IMR-90 (cell line): ENCODE data around the gene TMEM179. TPM values are rescaled to one million over a fixed set of nuclear protein-coding genes. Genes with fewer than 3 reads are reported as not detected.

Source experiments
- ATAC-seq: fragments of 200-7000 bp; cut with Tn5 transposase; 2 replicates; pipeline ENCODE4 v1.9.1; 2020; ENCODE audit warnings: low read depth, mild to moderate bottlenecking, moderate library complexity
- BruUV-seq: library from RNA; stranded (reverse); fragments of 400-500 nt; replicated peaks from 2 replicates; lab custom pipeline; 2021; lab: Mats Ljungman, UMichigan
- CTCF ChIA-PET: fragments of 300-600 bp; formaldehyde crosslinking; extraction: SDS; loops from one replicate; lab custom pipeline; 2021; ENCODE audit warnings: antibody characterized with exemption; lab: Yijun Ruan, JAX
- POLR2A ChIA-PET: fragments of 300-600 bp; sonication (Branson Sonifier 250); formaldehyde crosslinking; loops from one replicate; lab custom pipeline; 2022; ENCODE audit warnings: antibody characterized with exemption; ENCODE audit not compliant: unreplicated experiment; lab: Charles Lee
- DNase-seq: peaks from one replicate; pipeline ENCODE4 v3.0.0; 2013
- H2AFZ ChIP-seq: replicated peaks from 2 replicates; pipeline ENCODE3; 2013; ENCODE audit warnings: low read length, mild to moderate bottlenecking; ENCODE audit not compliant: poor library complexity
- H2AK5ac ChIP-seq: 2 replicates; pipeline ENCODE4 v1.6.1; 2013; ENCODE audit warnings: low read depth, low read length, inconsistent platforms
- H2AK9ac ChIP-seq: replicated peaks from 2 replicates; pipeline ENCODE3; 2013; ENCODE audit warnings: mild to moderate bottlenecking, low read depth, low read length, moderate library complexity; ENCODE audit not compliant: poor library complexity
- H2BK120ac ChIP-seq: 2 replicates; pipeline ENCODE4 v1.6.1; 2013; ENCODE audit warnings: low read depth, low read length, inconsistent platforms
- H2BK15ac ChIP-seq: 3 replicates; pipeline ENCODE4 v1.6.1; 2013; ENCODE audit warnings: low read depth, low read length, inconsistent platforms
- H2BK20ac ChIP-seq: 2 replicates; pipeline ENCODE4 v1.6.1; 2013; ENCODE audit warnings: low read depth, mild to moderate bottlenecking, inconsistent platforms, low read length, moderate library complexity
- H2BK5ac ChIP-seq: 2 replicates; pipeline ENCODE4 v1.6.1; 2013; ENCODE audit warnings: mild to moderate bottlenecking, low read depth, low read length, inconsistent platforms; ENCODE audit not compliant: poor library complexity, severe bottlenecking
- H3K14ac ChIP-seq: replicated peaks from 2 replicates; pipeline ENCODE4 v1.6.1; 2013; ENCODE audit warnings: low read depth, low read length, inconsistent platforms
- H3K18ac ChIP-seq: 2 replicates; pipeline ENCODE4 v1.6.1; 2013; ENCODE audit warnings: low read depth, low read length, control low read depth
- H3K23ac ChIP-seq: 2 replicates; pipeline ENCODE4 v1.6.1; 2013; ENCODE audit warnings: low read depth, low read length, inconsistent platforms
- H3K27ac ChIP-seq: 2 replicates; pipeline ENCODE4 v1.5.1; 2013; ENCODE audit warnings: mild to moderate bottlenecking, control low read depth, low read length; ENCODE audit not compliant: insufficient read depth
- H3K27me3 ChIP-seq: 2 replicates; pipeline ENCODE4 v1.6.1; 2013; ENCODE audit warnings: low read length; ENCODE audit not compliant: control insufficient read depth, insufficient read depth
- H3K36me3 ChIP-seq: 2 replicates; pipeline ENCODE4 v1.6.1; 2013; ENCODE audit warnings: low read length, mixed read lengths; ENCODE audit not compliant: control insufficient read depth, insufficient read depth
- H3K4ac ChIP-seq: 2 replicates; pipeline ENCODE4 v1.6.1; 2013; ENCODE audit warnings: low read depth, low read length, inconsistent platforms
- H3K4me1 ChIP-seq: 2 replicates; pipeline ENCODE4 v1.6.1; 2013; ENCODE audit warnings: low read length, mixed read lengths; ENCODE audit not compliant: control insufficient read depth, insufficient read depth
- H3K4me2 ChIP-seq: 2 replicates; pipeline ENCODE4 v1.6.1; 2013; ENCODE audit warnings: low read depth, mild to moderate bottlenecking, control low read depth, low read length, moderate library complexity
- H3K4me3 ChIP-seq: 2 replicates; pipeline ENCODE4 v1.5.1; 2013; ENCODE audit warnings: low read depth, mild to moderate bottlenecking, control low read depth, low read length, moderate library complexity; ENCODE audit not compliant: insufficient read depth
- H3K56ac ChIP-seq: 2 replicates; pipeline ENCODE4 v1.6.1; 2013; ENCODE audit warnings: low read length, inconsistent platforms; ENCODE audit not compliant: insufficient read depth; ENCODE audit errors: extremely low read depth
- H3K79me1 ChIP-seq, 2 experiments: 2 replicates each; pipeline ENCODE4 v1.6.1; 2013; ENCODE audit warnings: low read length in 2 of 2, inconsistent platforms in 1 of 2, low read depth in 1 of 2
- H3K9ac ChIP-seq: 2 replicates; pipeline ENCODE4 v1.6.1; 2013; ENCODE audit warnings: low read depth, low read length, control low read depth
- H3K9me1 ChIP-seq: 2 replicates; pipeline ENCODE4 v1.6.1; 2013; ENCODE audit warnings: low read length, inconsistent platforms; ENCODE audit not compliant: insufficient read depth
- H3K9me3 ChIP-seq: 2 replicates; pipeline ENCODE4 v1.6.1; 2013; ENCODE audit warnings: low read length; ENCODE audit not compliant: control insufficient read depth, insufficient read depth
- H4K20me1 ChIP-seq: 2 replicates; pipeline ENCODE4 v1.6.1; 2013; ENCODE audit warnings: low read length, inconsistent platforms; ENCODE audit not compliant: insufficient read depth
- H4K5ac ChIP-seq: 2 replicates; pipeline ENCODE4 v1.6.1; 2013; ENCODE audit warnings: mild to moderate bottlenecking, low read depth, low read length, control low read depth
- H4K8ac ChIP-seq, 2 experiments: 2 replicates each; pipeline ENCODE4 v1.6.1; 2013; ENCODE audit warnings: low read depth in 2 of 2, low read length in 2 of 2, control low read depth in 1 of 2, inconsistent platforms in 1 of 2
- H4K91ac ChIP-seq: 2 replicates; pipeline ENCODE4 v1.6.1; 2013; ENCODE audit warnings: low read depth, low read length, inconsistent platforms; ENCODE audit not compliant: insufficient read depth
- BHLHE40 ChIP-seq: fragments of 150-350 bp; IDR thresholded peaks from 2 replicates; pipeline ENCODE4 v1.6.1; 2016; ENCODE audit warnings: mild to moderate bottlenecking, low read depth, low read length
- CEBPB ChIP-seq: IDR thresholded peaks from 2 replicates; pipeline ENCODE4 v1.6.1; 2012; ENCODE audit warnings: low read depth, low read length, improper control_type of control experiment
- CHD1 ChIP-seq: IDR thresholded peaks from 2 replicates; pipeline ENCODE4 v1.6.1; 2012; ENCODE audit warnings: low read depth, low read length, improper control_type of control experiment
- FOS ChIP-seq: fragments of 150-350 bp; IDR thresholded peaks from 2 replicates; pipeline ENCODE4 v1.6.1; 2016; ENCODE audit warnings: low read depth, low read length
- MAFK ChIP-seq: IDR thresholded peaks from 2 replicates; pipeline ENCODE4 v1.6.1; 2012; ENCODE audit warnings: low read depth, low read length, improper control_type of control experiment
- MXI1 ChIP-seq: IDR thresholded peaks from 2 replicates; pipeline ENCODE4 v1.6.1; 2012; ENCODE audit warnings: low read depth, mild to moderate bottlenecking, low read length, moderate library complexity, borderline replicate concordance
- NFE2L2 ChIP-seq: fragments of 150-350 bp; IDR thresholded peaks from 2 replicates; pipeline ENCODE4 v1.6.1; 2016; ENCODE audit warnings: low read depth, mild to moderate bottlenecking, low read length
- POLR2A ChIP-seq: IDR thresholded peaks from 2 replicates; pipeline ENCODE4 v1.6.1; 2012; ENCODE audit warnings: mild to moderate bottlenecking, low read depth, low read length
- RAD21 ChIP-seq: IDR thresholded peaks from 2 replicates; pipeline ENCODE4 v1.6.1; 2012; ENCODE audit warnings: low read length, improper control_type of control experiment
- RCOR1 ChIP-seq: IDR thresholded peaks from 2 replicates; pipeline ENCODE4 v1.6.1; 2012; ENCODE audit warnings: mild to moderate bottlenecking, low read length, improper control_type of control experiment; ENCODE audit not compliant: insufficient replicate concordance
- RFX5 ChIP-seq: IDR thresholded peaks from 2 replicates; pipeline ENCODE4 v1.8.0; 2012; ENCODE audit warnings: low read depth, mild to moderate bottlenecking, low read length, moderate library complexity
- SMC3 ChIP-seq: fragments of 150-350 bp; IDR thresholded peaks from 2 replicates; pipeline ENCODE4 v1.6.1; 2016; ENCODE audit warnings: low read depth, mild to moderate bottlenecking, antibody characterized with exemption, low read length, moderate library complexity
- WGBS, 2 experiments: methylation state at CpG; one replicate each; pipeline versions ENCODE4 v1.1.5 to v1.1.7; 2013; ENCODE audit warnings: missing lambda C conversion rate in 2 of 2; ENCODE audit not compliant: insufficient read length in 1 of 2; ENCODE audit errors: extremely low coverage in 2 of 2; 5-methylcytosine and 5-hydroxymethylcytosine counted together
- dilution Hi-C: fragments of 300-500 bp; cut with HindIII; formaldehyde crosslinking; loops from one replicate; pipeline ENCODE4 v1.14.3; 2018; ENCODE audit warnings: low sequenced_read_pairs; ENCODE audit not compliant: unreplicated experiment
- in situ Hi-C: fragments of 300-500 bp; cut with MboI; formaldehyde crosslinking; loops from 3 replicates; pipeline ENCODE4 v1.14.3; 2019; ENCODE audit warnings: low sequenced_read_pairs, inconsistent platforms, mixed read lengths
- intact Hi-C: fragments of 100-400 bp; cut with micrococcal nuclease; formaldehyde crosslinking; loops from 2 replicates; pipeline ENCODE4 v1.10.0; 2022
- polyA plus RNA-seq, 3 experiments: library from polyadenylated mRNA; depleted of rRNA; stranded (reverse); fragments of >200 nt; gene quantifications; 2 replicates each; pipeline ENCODE4 v1.2.3, GENCODE V29; 2012; ENCODE audit warnings: low replicate concordance in 1 of 3
- total RNA-seq: library from RNA; depleted of rRNA; stranded (reverse); fragments of >200 nt; gene quantifications from 2 replicates; pipeline ENCODE4 v1.2.3, GENCODE V29; 2012
- TF ChIP-seq, protein P1 (sequence below): fragments of 150-350 bp; IDR thresholded peaks from 2 replicates; pipeline ENCODE4 v1.6.1; 2016; ENCODE audit warnings: low read depth, mild to moderate bottlenecking, low read length, moderate library complexity, borderline replicate concordance
- TF ChIP-seq, protein P2 (sequence below): fragments of 150-350 bp; IDR thresholded peaks from 2 replicates; pipeline ENCODE4 v1.6.1; 2017; ENCODE audit warnings: mild to moderate bottlenecking, antibody characterized with exemption, low read length, low read depth

TMEM179 gene
- total and polyA plus RNA-seq, 2 of the 4 experiments (the other 2 are of a cell fraction), result not detected

DNA sequence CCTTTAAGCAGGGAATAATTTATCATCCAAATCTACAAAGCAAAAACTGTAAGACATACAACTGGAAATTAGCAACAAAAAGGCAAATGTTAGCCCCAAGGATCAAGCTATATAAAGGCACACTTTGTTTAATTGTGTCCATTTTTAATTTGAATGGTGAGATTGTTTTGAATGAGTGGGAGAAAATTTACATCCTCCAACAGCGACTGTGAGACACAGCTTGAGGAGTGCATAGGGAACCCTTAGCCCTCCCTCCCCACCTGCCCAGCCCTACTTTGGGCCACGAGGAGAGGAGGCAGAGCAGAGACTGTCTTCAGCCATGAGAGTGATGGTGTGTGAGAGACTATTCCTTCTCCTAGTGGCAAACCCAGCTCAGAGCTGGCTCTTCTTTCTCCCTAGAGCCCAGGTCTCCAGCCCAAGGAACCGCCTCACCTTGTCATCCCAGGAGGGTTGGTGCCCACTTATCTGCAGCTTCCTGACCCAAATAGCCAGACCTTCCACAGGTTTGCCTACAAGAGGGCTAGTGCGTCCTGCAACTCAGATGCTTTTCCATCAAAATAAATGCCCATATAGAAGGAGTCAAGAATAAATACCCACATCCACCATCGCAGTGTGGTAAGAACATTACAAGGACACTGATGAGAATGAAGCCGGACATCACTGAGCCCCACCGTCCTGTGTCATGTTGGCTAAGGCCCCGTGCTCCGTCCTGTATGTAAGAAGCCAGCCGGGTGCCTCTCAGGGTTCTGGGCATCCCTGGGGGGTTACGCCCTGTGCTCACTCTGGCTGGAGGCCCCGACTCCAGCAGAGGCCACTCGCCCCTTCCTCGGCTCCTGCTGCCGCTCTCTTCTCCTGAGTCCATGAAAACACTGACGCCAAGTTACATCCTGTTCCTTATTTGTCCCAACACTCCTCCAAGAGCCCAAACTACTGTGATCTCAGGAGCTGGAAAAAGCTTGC is 61.4 kb downstream of the TMEM179 start:
- intact Hi-C loops, result no loop called here
- H2AK5ac ChIP-seq, result no peak overlapping the region
- no TSS peak for BruUV-seq
- ATAC-seq (no peak), DNase-seq (no peak)
- no peaks in the 10 kb centered on the region for H3K9me3 ChIP-seq
- H2BK5ac ChIP-seq, result no peak overlapping the region
- WGBS, 2 experiments, result 49% methylated on average over 6 of the region's 16 CpGs; no CpG with 5 or more reads in 1 of the 2 experiments
- H3K56ac ChIP-seq, result no peak overlapping the region
- no peak overlapping the region for H3K9ac ChIP-seq
- H4K91ac ChIP-seq, result no peak overlapping the region
- H4K8ac ChIP-seq, result no peak overlapping the region
- no peaks in the 10 kb centered on the region for H3K9me1 ChIP-seq
- no peaks in the 10 kb centered on the region for H4K20me1 ChIP-seq
- in situ Hi-C loops, result no loop called here
- H2BK120ac ChIP-seq, result no peak overlapping the region
- H4K5ac ChIP-seq, result no peak overlapping the region
- H3K4me2 ChIP-seq, result no peak overlapping the region
- no peak overlapping the region for H3K18ac ChIP-seq
- no peaks in the 10 kb centered on the region for H3K4me1 ChIP-seq
- no peak overlapping the region for H3K4ac ChIP-seq
- H3K4me3 ChIP-seq, result no peak overlapping the region
- POLR2A ChIA-PET, result no interaction called here
- H3K14ac ChIP-seq, result no peak overlapping the region
- H3K27ac ChIP-seq, result no peak overlapping the region
- CTCF ChIA-PET, result no interaction called here
- no peak for TF ChIP-seq CEBPB
- TF ChIP-seq, protein P1, sequence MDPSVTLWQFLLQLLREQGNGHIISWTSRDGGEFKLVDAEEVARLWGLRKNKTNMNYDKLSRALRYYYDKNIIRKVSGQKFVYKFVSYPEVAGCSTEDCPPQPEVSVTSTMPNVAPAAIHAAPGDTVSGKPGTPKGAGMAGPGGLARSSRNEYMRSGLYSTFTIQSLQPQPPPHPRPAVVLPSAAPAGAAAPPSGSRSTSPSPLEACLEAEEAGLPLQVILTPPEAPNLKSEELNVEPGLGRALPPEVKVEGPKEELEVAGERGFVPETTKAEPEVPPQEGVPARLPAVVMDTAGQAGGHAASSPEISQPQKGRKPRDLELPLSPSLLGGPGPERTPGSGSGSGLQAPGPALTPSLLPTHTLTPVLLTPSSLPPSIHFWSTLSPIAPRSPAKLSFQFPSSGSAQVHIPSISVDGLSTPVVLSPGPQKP, result no peak
- TF ChIP-seq FOS, result no peak
- no peak for TF ChIP-seq CHD1
- TF ChIP-seq, protein P2, sequence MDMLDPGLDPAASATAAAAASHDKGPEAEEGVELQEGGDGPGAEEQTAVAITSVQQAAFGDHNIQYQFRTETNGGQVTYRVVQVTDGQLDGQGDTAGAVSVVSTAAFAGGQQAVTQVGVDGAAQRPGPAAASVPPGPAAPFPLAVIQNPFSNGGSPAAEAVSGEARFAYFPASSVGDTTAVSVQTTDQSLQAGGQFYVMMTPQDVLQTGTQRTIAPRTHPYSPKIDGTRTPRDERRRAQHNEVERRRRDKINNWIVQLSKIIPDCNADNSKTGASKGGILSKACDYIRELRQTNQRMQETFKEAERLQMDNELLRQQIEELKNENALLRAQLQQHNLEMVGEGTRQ, result no peak
- TF ChIP-seq MAFK, result no peak
- TF ChIP-seq NFE2L2, result no peak
- no peak for TF ChIP-seq SMC3
- no peak for TF ChIP-seq RAD21
- no peak for TF ChIP-seq MXI1
- no peak for TF ChIP-seq RFX5
- TF ChIP-seq RCOR1, result no peak
- no peak for TF ChIP-seq BHLHE40
- TF ChIP-seq POLR2A, result no peak
- no peaks in the 10 kb centered on the region for H3K36me3 ChIP-seq
- no peaks in the 10 kb centered on the region for H3K79me1 ChIP-seq
- H2BK20ac ChIP-seq, result no peak overlapping the region
- no peak overlapping the region for H2AK9ac ChIP-seq
- H3K23ac ChIP-seq, result no peak overlapping the region
- no peak overlapping the region for H2AFZ ChIP-seq
- H3K27me3 ChIP-seq, result peaks cover 4% of the 10 kb centered on the region; the same call in 1 of the 2 replicates
- no peak overlapping the region for H2BK15ac ChIP-seq
- dilution Hi-C loops, result no loop called here
